Gastroesophageal sphincter (tissue), 3 donors: Measurements from ENCODE around the gene NIPBL.

ENCODE experiments used
- POLR2A ChIP-seq, 2 donors: fragments of 450-650 bp; IDR thresholded peaks; one replicate each; pipeline ENCODE4 v1.6.1; 2017; ENCODE audit warnings: antibody characterized with exemption in 2 of 2, mild to moderate bottlenecking in 2 of 2, moderate library complexity in 1 of 2
- POLR2AphosphoS5 ChIP-seq: sonication (generic); formaldehyde crosslinking; IDR thresholded peaks from one replicate; pipeline ENCODE4 v1.6.1; 2017; ENCODE audit warnings: antibody characterized with exemption
- TF ChIP-seq, protein P1 (sequence below), 4 experiments: fragments of 200-600 bp in 2 of 4; fragments of 450-650 bp in 2 of 4; sonication (generic) in 1 of 4; IDR thresholded peaks; one replicate each; pipeline ENCODE4 v1.5.1; 2017 to 2019; ENCODE audit warnings: antibody characterized with exemption in 4 of 4, mild to moderate bottlenecking in 2 of 4, moderate library complexity in 2 of 4

GRCh38 chr5:36881807-36882206 lies 5.2 kb downstream of the NIPBL start:
- TF ChIP-seq POLR2AphosphoS5 (no peak), POLR2A (IDR thresholded peaks at IDR 0.05) (no peak)
- TF ChIP-seq, protein P1, sequence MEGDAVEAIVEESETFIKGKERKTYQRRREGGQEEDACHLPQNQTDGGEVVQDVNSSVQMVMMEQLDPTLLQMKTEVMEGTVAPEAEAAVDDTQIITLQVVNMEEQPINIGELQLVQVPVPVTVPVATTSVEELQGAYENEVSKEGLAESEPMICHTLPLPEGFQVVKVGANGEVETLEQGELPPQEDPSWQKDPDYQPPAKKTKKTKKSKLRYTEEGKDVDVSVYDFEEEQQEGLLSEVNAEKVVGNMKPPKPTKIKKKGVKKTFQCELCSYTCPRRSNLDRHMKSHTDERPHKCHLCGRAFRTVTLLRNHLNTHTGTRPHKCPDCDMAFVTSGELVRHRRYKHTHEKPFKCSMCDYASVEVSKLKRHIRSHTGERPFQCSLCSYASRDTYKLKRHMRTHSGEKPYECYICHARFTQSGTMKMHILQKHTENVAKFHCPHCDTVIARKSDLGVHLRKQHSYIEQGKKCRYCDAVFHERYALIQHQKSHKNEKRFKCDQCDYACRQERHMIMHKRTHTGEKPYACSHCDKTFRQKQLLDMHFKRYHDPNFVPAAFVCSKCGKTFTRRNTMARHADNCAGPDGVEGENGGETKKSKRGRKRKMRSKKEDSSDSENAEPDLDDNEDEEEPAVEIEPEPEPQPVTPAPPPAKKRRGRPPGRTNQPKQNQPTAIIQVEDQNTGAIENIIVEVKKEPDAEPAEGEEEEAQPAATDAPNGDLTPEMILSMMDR (IDR thresholded peaks at IDR 0.05) = no peak
